Measurements from ENCODE around the gene ANGPTL7.

- TF ChIP-seq ZNF232 (CRISPR knock-in tag; IDR thresholded peaks at IDR 0.05) (no peak), ZNF263 (CRISPR knock-in tag; IDR thresholded peaks at IDR 0.05; ENCODE audit: low read depth) (no peak), TCF7 (CRISPR knock-in tag; IDR thresholded peaks at IDR 0.05; ENCODE audit: low read depth) (no peak), ARID4B (CRISPR knock-in tag; IDR thresholded peaks at IDR 0.05; ENCODE audit: borderline replicate concordance) (no peak), ATF2 (CRISPR knock-in tag; IDR thresholded peaks at IDR 0.05; ENCODE audit: borderline replicate concordance, low read depth) (no peak), SP1 (CRISPR knock-in tag; conservative IDR thresholded peaks at IDR 0.05) (no peak), CTCF (IDR thresholded peaks at IDR 0.05) (no peak), TP53 (CRISPR knock-in tag; IDR thresholded peaks at IDR 0.05) (no peak)
Measured at GRCh38 chr1:11152755-11153154, 36.4 kb upstream of the ANGPTL7 start.

Data from WTC11 (cell line).